Osteoblast (primary cell): ENCODE results near the gene SIAH1. TPM values are rescaled to one million over a fixed set of nuclear protein-coding genes. Genes with fewer than 3 reads are reported as not detected.
"Not testable (repeated sequence)": the region's sequence is repeated elsewhere in the genome, so short reads cannot be mapped to it uniquely, and the experiment has no call there.

ENCODE experiments used
- DNase-seq: peaks from one replicate; pipeline ENCODE4 v3.0.0; 2011; ENCODE audit warnings: low spot score, mixed read lengths; ENCODE audit not compliant: insufficient read length; ENCODE audit errors: missing footprints
- H2AFZ ChIP-seq: 2 replicates; pipeline ENCODE4 v1.6.0; 2011; ENCODE audit warnings: mild to moderate bottlenecking, low read length
- H3K27ac ChIP-seq: 2 replicates; pipeline ENCODE4 v1.5.1; 2011; ENCODE audit warnings: mild to moderate bottlenecking, low read depth, low read length, moderate library complexity
- H3K27me3 ChIP-seq: 2 replicates; pipeline ENCODE4 v1.6.0; 2012; ENCODE audit warnings: mild to moderate bottlenecking, control low read depth, inconsistent platforms, low read length, moderate library complexity; ENCODE audit not compliant: insufficient read depth
- H3K36me3 ChIP-seq: 2 replicates; pipeline ENCODE4 v1.5.1; 2011; ENCODE audit warnings: mild to moderate bottlenecking, low read length, control low read depth, moderate library complexity; ENCODE audit not compliant: insufficient read depth
- H3K4me1 ChIP-seq: 2 replicates; pipeline ENCODE4 v1.5.1; 2011; ENCODE audit warnings: mild to moderate bottlenecking, low read length, control low read depth, moderate library complexity; ENCODE audit not compliant: insufficient read depth
- H3K4me2 ChIP-seq: 2 replicates; pipeline ENCODE4 v1.6.0; 2011; ENCODE audit warnings: mild to moderate bottlenecking, low read length; ENCODE audit not compliant: insufficient read depth
- H3K4me3 ChIP-seq: fragments of 200-600 bp; sonication (generic); 3 replicates; pipeline ENCODE4 v1.5.1; 2012; ENCODE audit warnings: mild to moderate bottlenecking, low read length, inconsistent platforms; ENCODE audit not compliant: insufficient read depth
- H3K79me2 ChIP-seq: 2 replicates; pipeline ENCODE4 v1.6.0; 2012; ENCODE audit warnings: mild to moderate bottlenecking, low read length, control low read depth, inconsistent platforms; ENCODE audit not compliant: insufficient read depth
- H3K9me3 ChIP-seq: 2 replicates; pipeline ENCODE4 v1.5.1; 2011; ENCODE audit warnings: low read depth, low read length, control low read depth
- H4K20me1 ChIP-seq: 2 replicates; pipeline ENCODE4 v1.6.0; 2012; ENCODE audit warnings: mild to moderate bottlenecking, low read length, control low read depth; ENCODE audit not compliant: insufficient read depth
- total RNA-seq: library from RNA; depleted of rRNA; stranded (reverse); fragments of >200 nt; gene quantifications from 2 replicates; pipeline ENCODE4 v1.2.3, GENCODE V29; 2012
- TF ChIP-seq, protein P1 (sequence below): IDR thresholded peaks from 2 replicates; pipeline ENCODE4 v1.5.1; 2011; ENCODE audit warnings: mild to moderate bottlenecking, low read depth, low read length, moderate library complexity; ENCODE audit errors: extremely low read depth

SIAH1 gene
- total RNA-seq, 1 donor, result 43.1 TPM

DNA sequence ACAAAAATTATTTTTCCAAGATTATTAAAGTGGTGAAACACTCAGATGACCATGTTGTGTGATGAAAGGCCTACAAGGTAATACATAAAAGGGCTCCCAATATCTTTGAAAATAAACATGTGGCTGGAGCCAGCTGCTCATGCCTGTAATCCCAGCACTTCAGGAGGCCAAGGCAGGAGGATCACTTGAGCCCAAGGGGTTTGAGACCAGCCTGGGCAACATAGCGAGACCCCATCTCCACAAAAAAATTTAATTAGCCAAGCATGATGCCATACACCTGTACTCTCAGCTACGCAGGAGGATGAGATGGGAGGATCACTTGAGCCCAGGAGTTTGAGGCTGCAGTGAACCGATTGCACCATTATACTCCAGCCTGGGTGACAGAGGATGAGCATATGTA lies 26.8 kb downstream of the SIAH1 start:
- no peak for DNase-seq
- Histone ChIP-seq H3K9me3 (no peaks in the 10 kb centered on the region), H3K4me3 (no peak overlapping the region), H4K20me1 (peaks cover 23% of the 10 kb centered on the region), H3K27me3 (no peaks in the 10 kb centered on the region), H3K36me3 (peaks cover 20% of the 10 kb centered on the region), H3K4me2 (no peak overlapping the region), H3K27ac (no peak overlapping the region), H3K79me2 (peaks cover 75% of the 10 kb centered on the region), H3K4me1 (peaks cover 3% of the 10 kb centered on the region), H2AFZ (no peak overlapping the region)
- TF ChIP-seq, protein P1, sequence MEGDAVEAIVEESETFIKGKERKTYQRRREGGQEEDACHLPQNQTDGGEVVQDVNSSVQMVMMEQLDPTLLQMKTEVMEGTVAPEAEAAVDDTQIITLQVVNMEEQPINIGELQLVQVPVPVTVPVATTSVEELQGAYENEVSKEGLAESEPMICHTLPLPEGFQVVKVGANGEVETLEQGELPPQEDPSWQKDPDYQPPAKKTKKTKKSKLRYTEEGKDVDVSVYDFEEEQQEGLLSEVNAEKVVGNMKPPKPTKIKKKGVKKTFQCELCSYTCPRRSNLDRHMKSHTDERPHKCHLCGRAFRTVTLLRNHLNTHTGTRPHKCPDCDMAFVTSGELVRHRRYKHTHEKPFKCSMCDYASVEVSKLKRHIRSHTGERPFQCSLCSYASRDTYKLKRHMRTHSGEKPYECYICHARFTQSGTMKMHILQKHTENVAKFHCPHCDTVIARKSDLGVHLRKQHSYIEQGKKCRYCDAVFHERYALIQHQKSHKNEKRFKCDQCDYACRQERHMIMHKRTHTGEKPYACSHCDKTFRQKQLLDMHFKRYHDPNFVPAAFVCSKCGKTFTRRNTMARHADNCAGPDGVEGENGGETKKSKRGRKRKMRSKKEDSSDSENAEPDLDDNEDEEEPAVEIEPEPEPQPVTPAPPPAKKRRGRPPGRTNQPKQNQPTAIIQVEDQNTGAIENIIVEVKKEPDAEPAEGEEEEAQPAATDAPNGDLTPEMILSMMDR, result no peak

DNA sequence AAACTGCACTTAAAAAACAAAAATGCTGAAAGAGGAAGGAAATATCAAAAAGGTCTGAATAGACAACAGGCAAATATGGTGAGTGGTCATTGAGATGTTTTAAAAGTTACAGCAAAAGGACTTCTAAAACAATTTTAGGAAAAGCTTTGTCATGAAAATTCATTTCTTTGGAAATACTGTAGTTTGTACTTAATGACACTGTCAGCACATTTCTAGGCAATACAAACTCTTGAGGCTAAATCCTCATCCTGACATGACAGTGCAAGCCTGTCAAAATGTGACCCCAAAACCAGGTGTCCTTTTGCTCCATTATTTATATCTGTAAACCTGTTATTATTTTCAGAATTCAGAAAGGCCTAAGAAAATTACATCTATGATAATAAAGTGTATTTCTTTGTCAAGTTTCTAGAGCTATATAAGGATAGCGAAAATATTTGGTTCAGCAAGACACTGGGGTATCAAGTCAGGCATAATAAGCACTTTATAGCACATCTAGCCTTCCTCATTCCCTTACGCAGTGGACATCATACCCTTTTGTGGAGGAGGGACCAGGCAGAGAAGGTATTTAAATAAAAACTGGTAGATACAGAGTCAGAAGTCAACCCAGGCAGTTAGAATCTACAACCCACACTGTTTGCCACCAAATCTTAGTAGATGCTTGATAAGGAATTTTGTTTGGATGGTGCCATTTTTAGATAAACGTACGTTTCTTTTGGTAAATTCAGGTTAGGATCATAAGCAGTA lies 28.4 kb downstream of the SIAH1 start:
- peaks cover 60% of the 10 kb centered on the region for H3K79me2 ChIP-seq
- peaks cover 27% of the 10 kb centered on the region for H3K36me3 ChIP-seq
- H3K4me1 ChIP-seq, result peaks cover 3% of the 10 kb centered on the region
- H2AFZ ChIP-seq, result no peak overlapping the region
- no peak for DNase-seq
- H4K20me1 ChIP-seq, result peaks cover 17% of the 10 kb centered on the region
- TF ChIP-seq, protein P1, result no peak
- no peaks in the 10 kb centered on the region for H3K27me3 ChIP-seq
- H3K9me3 ChIP-seq, result no peaks in the 10 kb centered on the region
- no peak overlapping the region for H3K4me3 ChIP-seq
- no peak overlapping the region for H3K27ac ChIP-seq
- no peak overlapping the region for H3K4me2 ChIP-seq

DNA sequence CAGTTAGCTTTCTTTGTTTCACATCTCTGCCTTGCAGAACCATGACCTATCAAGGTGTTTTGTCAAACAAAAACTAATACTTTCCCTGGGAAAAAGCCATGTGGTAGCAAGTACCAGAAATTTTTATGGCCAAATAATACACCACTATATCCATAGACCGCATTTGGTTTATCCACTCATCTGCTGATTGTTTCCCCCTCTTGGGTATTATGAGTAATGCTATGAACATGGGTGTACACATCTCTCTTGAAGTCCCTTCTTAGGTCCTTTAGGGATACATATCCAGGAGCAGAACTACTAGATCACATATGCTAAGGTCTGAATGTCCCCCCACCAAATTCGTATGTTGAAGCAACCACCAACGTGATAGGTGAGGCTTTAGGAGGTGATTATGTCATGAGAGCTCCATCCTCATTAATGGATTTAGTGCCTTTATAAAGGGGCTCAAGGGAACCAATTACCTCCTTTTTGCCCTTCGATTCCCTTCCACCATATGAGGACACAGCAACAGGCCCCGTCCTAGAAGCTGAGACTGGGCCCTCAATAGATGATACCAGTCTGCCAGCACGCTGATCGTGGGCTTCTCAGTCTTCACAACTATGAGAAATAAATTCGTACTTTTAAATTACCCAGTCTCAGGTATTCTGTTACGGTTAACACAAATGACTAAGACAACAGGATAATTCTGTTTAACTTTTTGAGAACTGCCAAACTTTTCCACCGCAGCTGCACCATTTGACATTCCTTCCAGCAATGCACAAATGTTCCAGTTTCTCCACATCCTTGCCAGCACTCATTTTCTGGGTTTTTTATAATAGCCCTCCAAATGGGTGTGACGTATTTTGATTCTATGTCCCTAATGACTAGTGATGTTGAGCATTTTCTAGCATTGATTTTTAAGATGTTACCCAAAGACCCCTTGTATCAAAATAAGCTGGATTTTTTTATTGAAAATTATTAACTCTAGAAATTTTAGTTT lies 30.0 kb downstream of the SIAH1 start:
- Histone ChIP-seq H3K9me3 (no peaks in the 10 kb centered on the region), H3K36me3 (peaks cover 24% of the 10 kb centered on the region), H3K4me2 (no peak overlapping the region), H4K20me1 (peaks cover 11% of the 10 kb centered on the region), H3K27me3 (no peaks in the 10 kb centered on the region), H2AFZ (no peak overlapping the region), H3K4me1 (peaks cover 3% of the 10 kb centered on the region), H3K27ac (no peak overlapping the region), H3K4me3 (no peak overlapping the region), H3K79me2 (peaks cover 45% of the 10 kb centered on the region)
- TF ChIP-seq, protein P1, result no peak
- no peak for DNase-seq

DNA sequence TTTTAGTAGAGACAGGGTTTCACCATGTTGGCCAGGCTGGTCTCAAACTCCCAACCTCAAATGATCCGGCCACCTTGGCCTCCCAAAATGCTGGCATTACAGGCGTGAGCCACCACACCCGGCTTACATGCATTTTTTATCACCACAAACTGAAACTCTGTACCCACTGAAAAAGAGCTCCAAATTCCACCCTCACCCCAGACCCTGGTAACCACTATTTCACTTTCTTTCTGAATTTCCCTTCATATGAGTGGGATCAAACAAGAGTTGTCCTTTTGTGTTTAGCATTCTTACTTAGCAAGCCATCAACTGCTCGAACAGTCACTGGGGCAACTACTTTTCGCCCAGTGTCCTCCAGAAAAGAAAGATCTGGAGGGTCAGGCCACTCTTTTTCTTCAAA lies 30.8 kb downstream of the SIAH1 start:
- not testable (repeated sequence) for H3K4me3 ChIP-seq, H3K4me1 ChIP-seq, H3K4me2 ChIP-seq, H3K9me3 ChIP-seq, DNase-seq, H3K27ac ChIP-seq, H3K27me3 ChIP-seq, H2AFZ ChIP-seq
- H3K79me2 ChIP-seq, result peaks cover 38% of the 10 kb centered on the region
- peaks cover 11% of the 10 kb centered on the region for H4K20me1 ChIP-seq
- H3K36me3 ChIP-seq, result peaks cover 29% of the 10 kb centered on the region
